ENCODE results near the gene GPR107. TPM values are rescaled to one million over a fixed set of nuclear protein-coding genes. Genes with fewer than 3 reads are reported as not detected.
"Not testable (repeated sequence)": the region's sequence is repeated elsewhere in the genome, so short reads cannot be mapped to it uniquely, and the experiment has no call there.

Gene GPR107
- 22.3 and 23.7 TPM in 2 replicates for total RNA-seq

DNA sequence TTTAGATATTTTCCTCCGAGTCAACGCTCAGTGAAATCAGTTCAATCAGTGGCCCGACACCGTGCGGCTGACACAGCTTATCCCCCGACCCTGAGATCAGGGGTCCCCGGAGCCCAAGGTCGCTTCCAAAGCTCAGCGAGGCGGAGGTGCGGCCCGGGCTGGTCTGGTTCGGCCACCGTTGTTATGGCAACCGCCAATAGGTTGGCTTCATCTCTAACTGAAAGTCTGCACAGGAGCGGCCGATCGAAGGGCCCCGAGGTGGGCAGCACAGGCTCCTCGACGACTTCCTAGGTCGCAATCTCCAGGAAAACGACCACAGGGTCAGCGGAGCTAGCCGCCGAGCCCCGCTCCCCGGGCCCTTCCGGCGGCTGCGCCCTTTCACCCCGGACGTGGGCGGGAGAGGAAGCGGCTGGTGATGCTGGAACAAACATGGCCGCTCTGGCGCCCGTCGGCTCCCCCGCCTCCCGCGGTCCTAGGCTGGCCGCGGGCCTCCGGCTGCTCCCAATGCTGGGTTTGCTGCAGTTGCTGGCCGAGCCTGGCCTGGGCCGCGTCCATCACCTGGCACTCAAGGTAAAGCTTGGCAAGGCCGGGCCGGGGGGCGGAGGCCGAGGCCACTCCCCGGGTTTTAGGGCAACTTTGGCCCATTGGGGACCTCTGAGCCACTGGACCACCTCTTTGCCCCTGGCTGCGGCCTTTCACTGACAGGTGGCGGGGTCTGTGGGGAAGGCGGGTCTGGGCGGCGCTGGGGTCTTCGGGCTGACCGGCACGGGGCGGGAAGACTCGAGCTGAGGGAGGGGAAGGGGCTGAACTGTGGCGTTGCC lies at the start of gene GPR107:
GPR107 (plus strand) TSS at position 403 of the 821 bp plus-strand sequence; CDS start at position 430, 27 bp downstream.
- no peaks in the 10 kb centered on the region for H3K9me3 Mint-ChIP-seq
- H3K27ac Mint-ChIP-seq: peak within 1 kb of the TSS; percentile 89
- H3K4me1 Mint-ChIP-seq (ENCODE audit: low read depth): peaks cover 20% of the 10 kb centered on the region

DNA sequence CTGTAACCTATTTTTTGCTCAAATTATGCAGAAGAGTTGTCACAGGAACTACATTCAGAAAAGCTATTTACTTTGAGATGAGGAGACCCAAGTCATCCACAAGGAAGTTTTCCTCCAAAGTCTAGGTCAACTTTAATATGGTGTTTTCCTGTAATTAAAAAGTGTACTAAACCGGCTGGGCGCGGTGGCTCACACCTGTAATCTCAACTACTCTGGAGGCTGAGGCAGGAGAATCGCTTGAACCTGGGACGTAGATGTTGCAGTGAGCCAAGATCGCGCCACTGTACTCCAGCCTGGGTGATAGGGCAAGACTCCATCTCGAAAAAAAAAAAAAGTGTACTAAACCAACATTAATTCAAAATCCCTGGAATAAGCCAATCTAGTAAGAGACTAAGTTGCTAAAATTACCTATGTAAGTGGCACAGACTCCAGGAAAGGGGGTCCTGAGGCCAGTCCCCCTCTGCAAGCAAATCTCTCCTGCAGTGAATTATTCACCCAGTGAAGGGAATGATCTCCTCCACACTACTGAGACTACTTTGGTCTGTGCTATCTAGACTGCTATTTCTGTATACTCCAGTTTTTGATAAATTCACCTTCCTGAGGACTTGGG lies 49.7 kb upstream of the GPR107 start:
- Mint-ChIP-seq H3K9me3 (no peaks in the 10 kb centered on the region), H3K27ac (peak overlapping the region; percentile 12), H3K27me3 (ENCODE audit: low read depth) (no peaks in the 10 kb centered on the region), H3K4me3 (ENCODE audit: low read depth) (no peak overlapping the region), H3K36me3 (ENCODE audit: low read depth) (peaks cover 69% of the 10 kb centered on the region), H3K4me1 (ENCODE audit: low read depth) (peaks cover 50% of the 10 kb centered on the region)
- no peak for DNase-seq (ENCODE audit: low spot score)
- intact Hi-C loops (cut with micrococcal nuclease): no loop called here

More for the DNA sequence above, at the start of gene GPR107:
- DNase-seq (ENCODE audit: low spot score): peak; percentile 71
- intact Hi-C loops (cut with micrococcal nuclease): loop anchor here (1.0 kb wide), 1 partner anchor 10 kb away; the partner anchor contains the start of gene FNBP1
- H3K4me3 Mint-ChIP-seq (ENCODE audit: low read depth): peak within 1 kb of the TSS; percentile 95
- no peaks in the 10 kb centered on the region for H3K27me3 Mint-ChIP-seq (ENCODE audit: low read depth)
- H3K36me3 Mint-ChIP-seq (ENCODE audit: low read depth): peaks cover 9% of the 10 kb centered on the region

DNA sequence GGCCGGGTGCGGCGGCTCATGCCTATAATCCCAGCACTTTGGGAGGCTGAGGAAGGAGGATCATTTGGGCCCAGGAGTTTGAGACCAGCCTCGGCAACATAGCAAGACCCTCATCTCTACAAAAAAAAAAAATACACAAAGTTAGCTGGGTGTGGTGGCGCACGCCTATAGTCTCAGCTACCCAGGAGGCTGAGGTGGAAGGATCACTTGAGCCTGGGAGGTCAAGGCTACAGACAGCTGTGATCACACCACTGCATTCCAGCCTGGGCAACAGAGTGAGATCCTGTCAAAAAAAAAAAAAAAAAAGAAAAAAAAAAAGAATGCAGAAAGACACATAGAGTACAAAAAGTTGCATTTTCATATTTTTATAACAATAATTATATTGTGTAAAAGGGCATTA lies 46.8 kb upstream of the GPR107 start:
- H3K27me3 Mint-ChIP-seq (ENCODE audit: low read depth); DNase-seq (ENCODE audit: low spot score); H3K4me3 Mint-ChIP-seq (ENCODE audit: low read depth); H3K9me3 Mint-ChIP-seq: not testable (repeated sequence)
- intact Hi-C loops (cut with micrococcal nuclease): loop anchor here (1.0 kb wide), 1 partner anchor 9 kb away; no protein-coding TSS in a partner anchor
- Mint-ChIP-seq H3K27ac (peak overlapping the region; percentile 95), H3K36me3 (ENCODE audit: low read depth) (peaks cover 71% of the 10 kb centered on the region), H3K4me1 (ENCODE audit: low read depth) (peaks cover 59% of the 10 kb centered on the region)

DNA sequence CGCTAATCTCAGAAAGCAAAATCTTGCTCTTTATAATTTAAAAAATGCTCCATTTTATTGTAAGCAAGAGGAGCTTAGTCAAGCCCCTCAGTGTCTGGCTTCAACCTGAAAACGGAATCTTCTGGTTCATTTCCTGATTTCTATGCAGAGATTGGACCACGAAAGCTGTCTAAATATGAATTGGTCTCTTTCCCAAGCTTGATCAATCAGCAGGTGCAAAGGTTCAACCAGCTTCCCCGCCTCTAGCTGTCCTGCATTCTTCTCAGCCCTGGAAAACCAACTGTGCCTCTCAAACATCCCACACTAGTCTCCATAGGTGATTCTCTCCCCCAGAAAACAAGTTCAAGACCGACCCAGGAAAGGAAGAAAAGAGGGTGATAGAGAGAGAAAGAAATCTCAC lies 45.2 kb upstream of the GPR107 start:
- peaks cover 72% of the 10 kb centered on the region for H3K36me3 Mint-ChIP-seq (ENCODE audit: low read depth)

DNA sequence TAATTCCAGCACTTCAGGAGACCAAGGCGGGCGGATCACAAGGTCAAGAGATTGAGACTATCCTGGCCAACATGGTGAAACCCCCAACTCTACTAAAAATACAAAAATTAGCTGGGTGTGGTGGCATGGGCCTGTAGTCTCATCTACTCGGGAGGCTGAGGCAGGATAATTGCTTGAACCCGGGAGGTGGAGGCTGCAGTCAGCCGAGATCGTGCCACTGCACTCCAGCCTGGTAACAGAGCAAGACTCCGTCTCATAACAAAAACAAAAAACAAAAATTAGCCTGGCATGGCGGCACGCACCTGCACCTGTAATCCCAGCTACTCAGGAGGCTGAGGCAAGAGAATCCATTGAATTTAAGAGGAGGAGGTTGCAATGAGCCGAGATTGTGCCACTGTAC lies 44.2 kb upstream of the GPR107 start:
- H3K4me1 Mint-ChIP-seq (ENCODE audit: low read depth): peaks cover 59% of the 10 kb centered on the region
- intact Hi-C loops (cut with micrococcal nuclease); H3K27me3 Mint-ChIP-seq (ENCODE audit: low read depth); H3K9me3 Mint-ChIP-seq; DNase-seq (ENCODE audit: low spot score); H3K4me3 Mint-ChIP-seq (ENCODE audit: low read depth): not testable (repeated sequence)
- H3K27ac Mint-ChIP-seq: peak overlapping the region; percentile 95
- peaks cover 76% of the 10 kb centered on the region for H3K36me3 Mint-ChIP-seq (ENCODE audit: low read depth)

More for the DNA sequence above, 45.2 kb upstream of the GPR107 start:
- Mint-ChIP-seq H3K9me3 (peaks cover 8% of the 10 kb centered on the region), H3K27me3 (ENCODE audit: low read depth) (no peaks in the 10 kb centered on the region), H3K4me1 (ENCODE audit: low read depth) (peaks cover 55% of the 10 kb centered on the region), H3K4me3 (ENCODE audit: low read depth) (no peak overlapping the region), H3K27ac (peak overlapping the region; percentile 95)
- no peak for DNase-seq (ENCODE audit: low spot score)
- intact Hi-C loops (cut with micrococcal nuclease): loop anchor here (1.0 kb wide), 1 partner anchor 8 kb away; no protein-coding TSS in a partner anchor

DNA sequence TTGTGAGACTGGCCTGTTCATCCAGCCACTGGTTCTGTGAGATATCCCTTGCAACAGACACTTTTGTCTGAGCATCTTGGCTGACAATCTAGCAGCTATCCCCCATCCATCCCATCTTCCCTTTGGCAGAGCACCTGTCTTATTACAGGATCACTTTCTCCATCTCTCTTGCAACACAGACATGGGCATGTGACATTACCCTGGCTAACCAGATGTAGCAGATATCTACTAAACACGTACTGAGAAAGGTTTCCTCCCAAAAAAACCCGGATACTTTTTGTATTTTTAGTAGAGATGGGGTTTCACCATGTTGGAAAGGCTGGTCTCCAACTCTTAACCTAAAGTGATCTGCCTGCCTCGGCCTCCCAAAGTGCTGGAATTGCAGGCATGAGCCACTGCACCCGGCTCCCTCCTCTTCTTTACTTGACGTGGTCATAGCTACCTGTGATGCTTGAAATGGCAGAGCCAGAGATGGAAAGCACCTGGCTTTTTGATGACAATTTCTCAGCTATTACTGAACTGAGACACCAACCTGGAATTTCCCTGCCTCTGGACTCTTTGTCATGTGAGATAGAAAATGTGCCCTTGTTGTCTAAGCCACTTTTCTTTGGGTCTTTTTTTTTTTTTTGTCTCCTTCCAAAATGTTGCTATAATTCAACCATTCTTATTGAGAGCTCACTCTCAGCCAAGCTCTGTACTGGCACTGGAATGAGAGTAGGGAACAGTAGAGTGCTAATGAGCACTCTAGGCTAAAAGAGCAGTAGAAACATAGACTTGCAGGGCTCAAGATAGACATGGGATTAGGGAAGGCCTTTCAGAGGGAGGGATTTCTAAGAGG lies 43.3 kb upstream of the GPR107 start:
- intact Hi-C loops (cut with micrococcal nuclease): loop anchor here (2.0 kb wide), 1 partner anchor 18 kb away; no protein-coding TSS in a partner anchor
- Mint-ChIP-seq H3K9me3 (peaks cover 8% of the 10 kb centered on the region), H3K36me3 (ENCODE audit: low read depth) (peaks cover 83% of the 10 kb centered on the region), H3K4me1 (ENCODE audit: low read depth) (peaks cover 61% of the 10 kb centered on the region), H3K4me3 (ENCODE audit: low read depth) (peak overlapping the region; percentile 55), H3K27me3 (ENCODE audit: low read depth) (no peaks in the 10 kb centered on the region), H3K27ac (peak overlapping the region; percentile 95)
- no peak for DNase-seq (ENCODE audit: low spot score)

DNA sequence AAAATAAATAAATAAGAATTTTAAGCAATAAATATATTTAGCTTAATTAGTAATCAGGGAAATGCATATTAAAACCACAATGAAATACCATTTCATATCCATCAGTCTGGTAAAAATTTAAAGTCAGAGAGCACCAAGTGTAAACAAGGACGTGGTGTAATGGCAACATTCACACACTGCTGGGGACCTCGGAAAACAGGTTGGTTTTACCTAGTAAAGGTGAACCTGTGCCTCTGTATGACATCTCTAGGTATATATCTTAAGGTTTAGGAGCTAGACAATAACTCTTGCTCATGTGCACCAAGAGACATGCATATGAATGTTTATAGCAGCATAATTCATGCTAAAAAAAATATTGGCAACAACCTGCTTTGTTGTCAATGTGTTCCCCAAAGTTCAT lies 40.4 kb upstream of the GPR107 start:
- intact Hi-C loops (cut with micrococcal nuclease): no loop called here
- Mint-ChIP-seq H3K27me3 (ENCODE audit: low read depth) (no peaks in the 10 kb centered on the region), H3K27ac (peak overlapping the region; percentile 67), H3K4me3 (ENCODE audit: low read depth) (no peak overlapping the region), H3K9me3 (peaks cover 16% of the 10 kb centered on the region), H3K36me3 (ENCODE audit: low read depth) (peaks cover 84% of the 10 kb centered on the region), H3K4me1 (ENCODE audit: low read depth) (peaks cover 58% of the 10 kb centered on the region)
- DNase-seq (ENCODE audit: low spot score): no peak

DNA sequence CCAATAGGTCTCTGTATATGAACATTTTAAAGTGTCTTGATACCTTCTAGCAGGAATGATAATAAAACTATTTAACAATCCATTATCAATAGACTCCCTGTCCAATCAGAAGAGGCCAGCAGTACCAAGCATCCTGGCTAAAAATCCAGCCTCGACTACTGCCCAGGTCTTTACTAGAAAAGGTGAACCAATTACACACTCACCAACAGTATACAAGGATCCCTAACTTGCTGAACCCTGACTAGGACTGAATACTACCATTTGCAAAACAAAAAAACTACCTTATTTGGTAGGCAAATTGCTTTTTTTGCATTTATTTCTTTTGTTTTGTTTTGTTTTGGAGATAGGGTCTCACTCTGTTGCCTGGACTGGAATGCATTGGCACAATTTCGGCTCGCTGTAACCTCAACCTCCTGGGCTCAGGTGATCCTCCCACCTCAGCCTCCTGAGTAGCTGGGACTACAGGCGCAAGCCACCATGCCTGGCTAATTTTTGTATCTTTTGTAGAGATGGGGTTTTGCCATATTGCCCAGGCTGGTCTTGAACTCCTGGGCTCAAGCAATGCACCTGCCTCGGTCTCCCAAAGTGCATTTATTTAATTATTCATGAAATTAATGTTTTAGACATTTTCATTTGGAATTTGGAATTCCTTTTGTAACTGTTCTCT lies 38.2 kb upstream of the GPR107 start:
- Mint-ChIP-seq H3K9me3 (peaks cover 16% of the 10 kb centered on the region), H3K27me3 (ENCODE audit: low read depth) (no peaks in the 10 kb centered on the region), H3K4me3 (ENCODE audit: low read depth) (no peak overlapping the region), H3K4me1 (ENCODE audit: low read depth) (peaks cover 49% of the 10 kb centered on the region), H3K27ac (peak overlapping the region; percentile 52), H3K36me3 (ENCODE audit: low read depth) (peaks cover 83% of the 10 kb centered on the region)
- intact Hi-C loops (cut with micrococcal nuclease): loop anchor here (1.0 to 2.0 kb wide), 5 partner anchors 7 to 127 kb away; no protein-coding TSS in a partner anchor
- no peak for DNase-seq (ENCODE audit: low spot score)

DNA sequence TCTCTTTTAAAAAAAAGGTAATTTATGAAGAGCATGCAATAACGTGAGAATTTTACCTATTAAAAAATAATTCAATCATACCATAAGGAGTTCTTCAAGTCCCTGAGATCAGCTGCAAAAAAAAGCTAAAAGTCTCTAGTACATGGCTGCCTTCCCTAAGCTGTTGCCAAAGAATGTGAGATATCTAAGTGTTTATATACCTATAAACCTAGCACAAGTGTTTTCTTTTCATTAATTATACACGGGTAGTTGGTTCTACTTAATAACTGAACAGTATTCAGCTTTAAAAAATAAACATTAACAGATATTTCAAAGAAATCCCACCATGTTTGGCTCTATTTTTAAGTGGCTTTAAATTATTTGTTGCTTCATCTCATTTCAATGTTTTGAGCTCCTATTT lies 36.6 kb upstream of the GPR107 start:
- peak overlapping the region; percentile 99 for H3K27ac Mint-ChIP-seq
- H3K4me1 Mint-ChIP-seq (ENCODE audit: low read depth): peaks cover 49% of the 10 kb centered on the region
- H3K36me3 Mint-ChIP-seq (ENCODE audit: low read depth): peaks cover 83% of the 10 kb centered on the region

DNA sequence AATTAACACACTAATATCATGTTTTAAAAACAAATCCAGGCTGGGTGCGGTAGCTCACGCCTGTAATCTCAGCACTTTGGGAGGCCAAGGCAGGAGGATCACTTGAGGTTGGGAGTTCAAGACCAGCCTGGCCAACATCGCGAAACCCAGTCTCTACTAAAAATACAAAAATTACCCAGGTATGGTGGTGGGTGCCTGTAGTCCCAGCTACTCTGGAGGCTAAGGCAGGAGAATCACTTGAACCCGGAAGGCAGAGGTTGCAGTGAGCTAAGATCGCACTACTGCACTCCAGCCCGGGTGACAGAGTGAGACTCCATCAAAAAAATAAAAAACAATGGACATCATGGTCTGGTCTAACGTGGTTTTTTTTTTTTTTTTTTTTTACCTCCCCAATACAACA lies 36.2 kb upstream of the GPR107 start:
- not testable (repeated sequence) for H3K9me3 Mint-ChIP-seq; DNase-seq (ENCODE audit: low spot score); H3K4me3 Mint-ChIP-seq (ENCODE audit: low read depth); H3K27me3 Mint-ChIP-seq (ENCODE audit: low read depth)
- intact Hi-C loops (cut with micrococcal nuclease): loop anchor here (2.0 kb wide), 1 partner anchor 17 kb away; no protein-coding TSS in a partner anchor
- peaks cover 49% of the 10 kb centered on the region for H3K4me1 Mint-ChIP-seq (ENCODE audit: low read depth)
- peak overlapping the region; percentile 99 for H3K27ac Mint-ChIP-seq
- H3K36me3 Mint-ChIP-seq (ENCODE audit: low read depth): peaks cover 82% of the 10 kb centered on the region

More for the DNA sequence above, 36.6 kb upstream of the GPR107 start:
- Mint-ChIP-seq H3K4me3 (ENCODE audit: low read depth) (peak overlapping the region; percentile 51), H3K27me3 (ENCODE audit: low read depth) (no peaks in the 10 kb centered on the region), H3K9me3 (peaks cover 11% of the 10 kb centered on the region)
- DNase-seq (ENCODE audit: low spot score): no peak
- intact Hi-C loops (cut with micrococcal nuclease): loop anchor here (2.0 kb wide), 1 partner anchor 18 kb away; no protein-coding TSS in a partner anchor

DNA sequence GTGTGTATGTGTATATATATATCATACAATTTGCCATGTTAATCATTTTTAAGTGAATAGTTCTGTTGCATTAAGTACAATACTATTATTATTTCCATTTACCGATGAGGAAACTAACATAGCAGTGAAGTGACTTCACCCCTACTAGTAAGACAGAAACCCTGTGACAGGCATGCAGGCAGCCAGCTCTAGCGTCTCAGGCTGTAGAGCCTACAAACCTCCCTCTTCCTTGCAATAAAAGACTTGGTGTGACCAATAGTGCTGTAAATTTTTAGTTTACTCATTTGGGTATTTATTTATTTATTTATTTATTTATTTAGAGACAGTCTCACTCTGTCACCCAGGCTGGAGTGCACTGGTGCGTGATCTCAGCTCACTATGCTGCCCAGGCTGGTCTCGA lies 35.4 kb upstream of the GPR107 start:
- peak overlapping the region; percentile 99 for H3K27ac Mint-ChIP-seq
- H3K9me3 Mint-ChIP-seq: peaks cover 8% of the 10 kb centered on the region
- no peak for DNase-seq (ENCODE audit: low spot score)
- intact Hi-C loops (cut with micrococcal nuclease): no loop called here
- peaks cover 55% of the 10 kb centered on the region for H3K4me1 Mint-ChIP-seq (ENCODE audit: low read depth)
- H3K4me3 Mint-ChIP-seq (ENCODE audit: low read depth): no peak overlapping the region
- H3K36me3 Mint-ChIP-seq (ENCODE audit: low read depth): peaks cover 82% of the 10 kb centered on the region
- no peaks in the 10 kb centered on the region for H3K27me3 Mint-ChIP-seq (ENCODE audit: low read depth)

DNA sequence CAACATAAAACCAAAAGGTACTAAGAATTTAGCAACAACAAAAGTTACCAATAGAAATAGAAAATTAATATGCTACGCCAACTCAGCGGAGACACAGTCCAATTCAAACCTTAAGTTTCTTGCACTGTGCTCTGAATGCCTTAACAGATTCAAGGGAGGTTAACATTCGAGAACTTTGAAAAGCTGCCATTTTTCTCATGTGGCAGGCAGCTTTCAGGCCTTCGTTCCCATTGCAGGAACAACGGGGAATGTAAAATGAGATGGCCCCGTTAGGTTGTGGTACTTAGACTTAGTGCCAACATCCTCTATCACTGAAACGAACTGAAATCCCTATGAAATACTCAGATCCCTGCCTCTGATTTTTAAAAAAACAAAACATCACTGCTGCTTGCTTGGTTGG lies 33.1 kb upstream of the GPR107 start:
- Mint-ChIP-seq H3K27me3 (ENCODE audit: low read depth) (no peaks in the 10 kb centered on the region), H3K4me1 (ENCODE audit: low read depth) (peaks cover 63% of the 10 kb centered on the region), H3K27ac (peak overlapping the region; percentile 93), H3K36me3 (ENCODE audit: low read depth) (peaks cover 74% of the 10 kb centered on the region), H3K9me3 (peaks cover 8% of the 10 kb centered on the region), H3K4me3 (ENCODE audit: low read depth) (peak overlapping the region; percentile 4)
- DNase-seq (ENCODE audit: low spot score): no peak
- intact Hi-C loops (cut with micrococcal nuclease): no loop called here
